Vagina (tissue), 2 donors: ENCODE results near the gene CD4.
"Not testable (repeated sequence)": the region's sequence is repeated elsewhere in the genome, so short reads cannot be mapped to it uniquely, and the experiment has no call there.

Source experiments
- POLR2A ChIP-seq, 2 donors: fragments of 450-650 bp; IDR thresholded peaks; one replicate each; pipeline ENCODE4 v1.6.1; 2017; ENCODE audit warnings: antibody characterized with exemption in 2 of 2, mild to moderate bottlenecking in 2 of 2, moderate library complexity in 2 of 2
- TF ChIP-seq, protein P1 (sequence below), 3 experiments: fragments of 450-650 bp in 2 of 3; fragments of 200-600 bp in 1 of 3; sonication (generic) in 1 of 3; IDR thresholded peaks; one replicate each; pipeline ENCODE4 v1.5.1; 2017 to 2019; ENCODE audit warnings: antibody characterized with exemption in 3 of 3, mild to moderate bottlenecking in 2 of 3, moderate library complexity in 2 of 3

DNA sequence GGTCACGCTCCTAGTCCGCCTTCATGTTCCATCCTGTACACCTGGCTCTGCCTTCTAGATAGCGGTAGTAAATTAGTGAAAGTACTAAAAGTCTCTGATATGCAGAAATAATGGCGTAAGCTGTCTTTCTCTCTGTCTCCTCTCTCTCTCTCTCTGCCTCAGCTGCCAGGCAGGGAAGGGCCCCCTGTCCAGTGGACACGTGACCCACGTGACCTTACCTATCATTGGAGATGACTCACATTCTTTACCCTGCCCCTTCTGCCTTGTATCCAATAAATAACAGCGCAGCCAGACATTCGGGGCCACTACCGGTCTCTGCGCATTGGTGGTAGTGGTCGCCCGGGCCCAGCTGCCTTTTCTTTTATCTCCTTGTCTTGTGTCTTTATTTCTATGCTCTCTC, 47.2 kb upstream of the CD4 start:
- TF ChIP-seq, protein P1, sequence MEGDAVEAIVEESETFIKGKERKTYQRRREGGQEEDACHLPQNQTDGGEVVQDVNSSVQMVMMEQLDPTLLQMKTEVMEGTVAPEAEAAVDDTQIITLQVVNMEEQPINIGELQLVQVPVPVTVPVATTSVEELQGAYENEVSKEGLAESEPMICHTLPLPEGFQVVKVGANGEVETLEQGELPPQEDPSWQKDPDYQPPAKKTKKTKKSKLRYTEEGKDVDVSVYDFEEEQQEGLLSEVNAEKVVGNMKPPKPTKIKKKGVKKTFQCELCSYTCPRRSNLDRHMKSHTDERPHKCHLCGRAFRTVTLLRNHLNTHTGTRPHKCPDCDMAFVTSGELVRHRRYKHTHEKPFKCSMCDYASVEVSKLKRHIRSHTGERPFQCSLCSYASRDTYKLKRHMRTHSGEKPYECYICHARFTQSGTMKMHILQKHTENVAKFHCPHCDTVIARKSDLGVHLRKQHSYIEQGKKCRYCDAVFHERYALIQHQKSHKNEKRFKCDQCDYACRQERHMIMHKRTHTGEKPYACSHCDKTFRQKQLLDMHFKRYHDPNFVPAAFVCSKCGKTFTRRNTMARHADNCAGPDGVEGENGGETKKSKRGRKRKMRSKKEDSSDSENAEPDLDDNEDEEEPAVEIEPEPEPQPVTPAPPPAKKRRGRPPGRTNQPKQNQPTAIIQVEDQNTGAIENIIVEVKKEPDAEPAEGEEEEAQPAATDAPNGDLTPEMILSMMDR (IDR thresholded peaks at IDR 0.05): not testable (repeated sequence)
- TF ChIP-seq POLR2A (IDR thresholded peaks at IDR 0.05): not testable (repeated sequence)
